Amniotic stem cell (primary cell): ENCODE data around the gene HERC3.

ENCODE experiments used
- DNase-seq: peaks from one replicate; lab custom pipeline; 2025; lab: John Stamatoyannopoulos, UW

HERC3 gene

DNA sequence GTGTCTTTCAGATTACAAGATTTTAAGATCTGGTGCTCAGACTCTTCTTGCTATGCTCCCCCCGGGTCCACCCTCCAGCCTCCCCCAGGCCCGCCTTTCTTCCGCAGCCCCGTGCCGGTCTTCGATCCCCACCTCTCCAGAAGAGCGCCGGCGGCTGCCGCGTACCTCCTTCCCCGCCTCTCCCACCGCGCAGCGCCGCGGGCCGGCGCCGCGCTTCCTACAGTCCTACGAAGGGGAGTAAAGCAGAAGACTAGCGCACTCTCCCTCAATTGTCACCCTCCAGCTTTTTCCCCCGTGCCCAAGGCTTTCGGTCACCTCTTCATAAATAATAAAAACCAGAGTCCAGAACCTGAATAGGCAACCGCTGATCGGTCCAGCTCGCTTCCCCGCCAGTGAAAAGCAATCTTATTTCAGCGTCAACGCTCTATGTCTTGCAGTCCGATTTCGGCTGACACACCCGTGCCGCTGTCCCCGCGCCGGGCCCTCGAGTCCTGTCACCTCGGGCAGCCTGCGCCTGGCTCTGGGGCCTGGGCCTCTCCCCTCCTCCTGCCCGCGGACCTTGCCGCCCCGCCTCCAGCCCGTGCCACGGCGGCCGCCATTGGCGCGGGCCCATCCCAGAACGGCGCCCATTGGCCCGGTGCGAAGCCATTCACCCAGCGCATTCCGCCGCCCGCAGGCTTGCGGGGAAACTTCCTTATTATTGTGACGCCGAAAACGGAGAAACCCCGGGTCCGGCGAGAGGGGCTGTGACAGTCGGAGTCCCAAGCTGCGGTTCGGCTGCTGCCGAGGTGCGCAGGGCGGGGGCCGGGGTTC lies at the start of gene HERC3:
HERC3 (plus strand) TSS at position 694 of the 813 bp plus-strand sequence. CDS start 13,344 bp downstream, outside the sequence.
- DNase-seq = peak; percentile 67

DNA sequence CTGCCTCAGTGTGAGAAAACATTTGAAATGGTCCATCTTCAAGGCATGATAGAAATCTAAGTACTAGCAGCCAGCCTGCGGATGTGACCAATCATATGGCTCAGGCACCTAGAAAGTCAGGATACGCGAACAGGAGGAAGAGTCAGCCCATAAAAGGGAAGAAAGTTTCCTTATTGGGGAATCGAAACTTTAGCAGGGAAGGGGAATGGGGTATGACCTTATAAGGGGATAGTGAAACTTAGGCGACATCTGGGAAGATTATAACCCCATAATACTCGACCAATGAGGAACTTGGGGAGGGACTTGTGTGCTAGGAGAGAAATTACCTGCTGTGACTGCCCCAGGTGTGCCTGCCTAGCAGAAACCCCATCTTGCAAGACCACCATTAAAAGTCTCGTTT lies 42.5 kb upstream of the HERC3 start:
- no peak for DNase-seq

DNA sequence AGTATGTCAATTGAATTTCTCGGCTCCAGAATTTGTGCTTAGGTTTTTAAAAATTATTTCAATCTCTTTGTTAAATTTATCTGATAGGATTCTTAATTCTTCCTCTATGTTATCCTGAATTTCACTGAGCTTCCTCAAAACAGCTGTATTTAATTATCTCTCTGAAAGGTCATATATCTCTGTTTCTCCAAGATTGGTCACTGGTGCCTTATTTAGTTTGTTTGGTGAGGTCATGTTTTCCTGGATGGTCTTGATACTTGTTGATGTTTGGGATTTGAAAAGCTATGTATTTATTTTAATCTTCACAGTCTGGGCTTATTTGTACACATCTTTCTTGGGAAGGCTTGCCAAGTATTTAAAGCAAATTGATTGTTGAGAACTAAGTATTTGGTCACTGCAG lies 24.7 kb upstream of the HERC3 start:
- no peak for DNase-seq

DNA sequence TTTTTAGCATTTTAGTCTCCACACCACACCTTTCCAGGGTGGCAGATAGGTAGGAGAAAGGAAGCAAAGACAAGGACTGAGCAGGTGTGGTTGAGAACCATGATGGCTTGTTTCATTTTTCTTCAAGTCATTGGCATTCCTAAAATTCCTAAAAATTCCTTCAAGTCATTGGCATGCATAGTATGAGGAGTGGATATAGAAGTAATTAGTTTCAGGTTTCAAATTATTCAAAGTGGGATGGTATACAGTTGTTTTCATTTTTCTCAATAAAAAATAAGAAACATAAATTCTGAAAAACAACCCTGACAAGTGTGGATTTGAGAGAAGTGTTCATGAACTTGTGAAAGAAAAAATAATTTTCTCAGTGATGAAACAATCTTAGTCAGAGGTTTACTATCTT lies 22.3 kb upstream of the HERC3 start:
- DNase-seq = no peak

DNA sequence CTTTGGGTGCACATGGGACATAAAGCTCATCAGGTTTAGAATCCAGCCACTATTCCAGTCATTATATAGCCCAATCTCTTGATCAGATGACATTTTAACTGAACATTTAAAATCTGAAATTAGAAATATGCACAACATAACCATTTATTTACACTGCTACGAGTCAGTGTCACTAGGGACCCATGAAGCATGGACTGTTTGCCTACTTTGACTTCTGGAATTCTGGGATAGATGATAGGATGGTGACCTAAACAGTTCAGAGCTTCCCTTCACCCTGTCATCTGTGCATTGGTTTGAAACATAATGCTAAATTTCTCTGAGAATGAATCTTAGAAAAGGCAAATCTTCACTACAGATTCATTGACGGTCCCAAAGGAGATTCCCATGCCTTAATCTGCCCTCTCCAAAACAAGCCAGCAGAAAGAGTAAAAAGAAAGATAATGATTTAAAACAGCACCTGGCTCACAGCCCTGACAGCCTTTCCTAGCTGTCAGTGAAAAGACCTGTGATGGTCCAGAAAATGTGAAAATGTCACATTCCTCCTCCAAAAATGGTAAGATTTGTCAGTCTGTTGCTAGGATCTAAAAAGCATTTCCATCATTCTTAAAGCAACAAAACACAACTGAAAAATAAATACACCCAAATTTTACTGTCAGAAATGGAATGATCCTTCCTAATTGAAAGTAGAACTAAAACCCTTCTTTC lies 18.9 kb upstream of the HERC3 start:
- DNase-seq = no peak

DNA sequence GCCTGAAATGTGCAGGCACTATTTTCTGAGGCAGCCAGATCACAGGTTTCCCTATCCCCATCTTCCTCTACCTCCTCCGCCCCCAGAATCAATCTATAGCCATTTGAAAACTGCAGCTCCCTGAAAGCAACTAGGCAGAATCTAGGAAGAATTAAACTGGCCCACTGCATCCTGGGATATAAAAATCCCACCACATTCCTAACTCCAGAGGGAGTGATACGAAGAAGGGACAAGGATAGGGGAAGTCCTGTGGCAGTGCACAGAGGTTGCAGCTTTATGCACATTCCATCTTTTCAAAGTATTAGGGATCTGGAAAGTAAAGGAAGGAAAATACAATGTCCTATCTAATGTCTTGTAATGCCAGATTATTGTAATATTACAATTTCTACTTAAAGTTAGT lies 18.3 kb upstream of the HERC3 start:
- no peak for DNase-seq

DNA sequence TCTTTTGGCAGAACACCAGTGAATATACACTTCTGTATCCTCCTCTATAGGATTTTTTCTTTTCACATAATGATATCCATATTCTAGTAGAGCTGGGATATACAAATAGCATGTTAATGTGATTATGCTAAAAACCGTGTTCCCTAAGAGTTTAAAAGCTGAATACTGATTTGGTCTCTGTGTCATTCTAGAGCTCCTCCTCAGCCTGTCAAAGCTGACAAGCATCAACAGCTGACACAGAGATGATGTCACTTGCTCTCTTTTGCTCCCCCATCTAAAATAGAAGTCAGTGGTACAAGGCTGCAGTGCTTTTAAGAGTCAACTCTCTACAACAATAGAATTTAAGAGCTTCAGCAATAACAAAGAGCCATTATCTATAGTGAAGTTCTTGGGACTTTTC lies 17.1 kb upstream of the HERC3 start:
- DNase-seq = no peak

DNA sequence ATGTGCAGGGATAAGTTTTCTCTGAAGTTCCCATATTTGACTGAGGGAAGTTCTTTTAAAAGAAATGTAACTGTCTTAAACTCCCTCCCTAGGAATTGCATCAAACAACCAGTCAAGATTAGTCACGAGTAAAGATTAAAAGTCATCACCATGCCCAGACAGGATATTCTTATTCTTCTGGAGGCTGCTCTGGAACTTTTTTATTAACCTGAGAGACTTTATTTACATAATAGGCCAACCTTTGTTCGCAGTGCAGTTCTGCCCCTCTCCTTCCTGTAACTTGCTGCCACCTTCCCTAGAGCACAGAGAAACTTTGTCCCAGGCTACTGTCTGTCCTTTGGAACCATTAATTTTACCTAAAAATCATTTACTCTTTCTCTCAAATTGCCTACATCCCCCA lies 9.8 kb upstream of the HERC3 start:
- DNase-seq = no peak

DNA sequence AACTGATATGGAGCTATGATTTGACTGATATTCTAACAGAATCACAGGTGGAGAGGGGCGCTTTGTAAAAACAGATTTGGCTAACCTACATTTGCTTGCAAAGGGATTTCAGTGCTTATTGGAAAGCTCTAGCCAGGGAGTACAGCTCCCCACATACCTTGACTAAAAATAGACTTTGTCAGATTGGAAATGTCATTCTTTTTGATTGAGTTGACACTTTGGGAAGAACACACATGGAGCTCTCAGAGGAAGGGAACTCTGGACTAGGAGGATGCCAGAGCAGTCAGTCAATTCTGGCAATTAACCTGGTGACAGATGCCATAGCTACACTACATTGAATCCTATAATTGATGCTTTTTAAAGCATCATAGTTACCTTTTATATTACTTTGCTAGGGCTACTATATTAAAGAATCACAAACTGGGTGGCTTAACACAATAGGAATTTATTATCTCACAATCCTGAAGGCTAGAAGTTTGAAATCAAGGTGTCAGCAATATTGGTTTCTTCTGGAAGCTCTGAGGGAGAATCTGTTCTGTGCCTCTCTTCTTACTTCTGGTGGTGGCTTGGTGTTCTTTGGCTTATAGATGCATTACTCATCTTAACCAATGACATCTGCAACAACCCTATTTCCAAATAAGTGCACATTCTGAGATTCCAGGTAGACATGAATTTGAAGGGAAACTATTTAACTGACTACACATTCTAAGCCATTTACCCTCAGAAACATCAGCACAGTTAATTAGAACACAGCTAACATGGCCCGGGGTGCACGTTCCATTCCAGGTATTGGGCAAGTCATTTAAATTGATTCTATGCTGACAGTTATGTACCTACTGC lies 8.4 kb upstream of the HERC3 start:
- DNase-seq = no peak

DNA sequence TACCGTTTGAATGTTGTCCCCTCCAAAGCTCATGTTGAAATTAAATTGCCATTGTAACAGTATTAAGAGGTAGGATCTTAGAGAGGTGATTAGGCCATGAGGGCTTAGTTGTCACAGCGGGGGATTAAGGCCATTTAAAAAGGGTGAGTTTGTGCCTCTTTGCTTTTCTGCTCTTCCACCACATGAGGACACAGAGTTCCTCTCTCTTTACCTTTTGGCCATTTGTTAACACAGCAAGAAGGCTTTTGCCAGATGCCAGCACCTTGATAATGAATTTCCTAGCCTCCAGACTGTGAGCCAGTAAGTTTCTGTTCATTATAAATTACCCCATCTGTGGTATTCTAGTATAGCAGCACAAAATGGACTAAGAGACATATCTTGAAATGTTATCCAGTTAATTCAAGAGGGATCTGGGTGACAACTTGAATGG lies 7.8 kb upstream of the HERC3 start:
- no peak for DNase-seq

DNA sequence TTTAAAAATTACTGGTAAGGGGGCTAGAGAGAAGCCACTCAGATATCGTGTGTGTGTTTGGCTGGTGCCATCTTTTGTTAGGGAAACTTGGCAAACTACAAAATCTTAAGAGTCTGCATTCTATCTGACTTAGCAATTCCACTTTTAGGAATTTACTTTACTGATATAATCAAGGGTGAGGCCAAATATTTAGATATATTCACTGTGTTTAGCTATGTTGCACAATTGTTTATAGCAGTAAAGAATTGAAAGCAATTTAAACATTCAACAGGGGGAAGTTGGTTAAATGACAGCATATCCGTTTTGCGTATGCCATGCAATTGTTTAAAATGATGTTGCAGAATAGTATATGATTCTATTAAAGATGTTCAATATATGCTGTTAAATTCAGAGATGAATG lies 6.4 kb upstream of the HERC3 start:
- DNase-seq = no peak

DNA sequence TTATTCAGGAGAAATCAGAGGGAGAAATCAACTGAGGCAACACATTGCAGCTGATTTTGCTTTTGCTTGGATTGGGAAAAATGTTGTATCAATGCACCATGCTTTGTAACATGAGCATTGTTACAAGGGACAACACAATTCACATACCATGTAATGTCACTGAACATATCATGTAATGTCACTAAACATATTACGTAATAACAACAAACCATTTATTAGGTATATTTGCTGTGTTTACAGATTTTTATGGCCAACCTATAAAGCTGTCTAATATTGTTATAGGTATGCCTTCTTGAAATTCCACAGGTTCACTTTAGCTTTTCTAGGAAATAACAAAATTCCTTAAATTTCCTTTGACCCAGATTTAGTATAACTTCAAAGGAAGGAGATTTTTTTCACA lies 5.0 kb upstream of the HERC3 start:
- DNase-seq = no peak

DNA sequence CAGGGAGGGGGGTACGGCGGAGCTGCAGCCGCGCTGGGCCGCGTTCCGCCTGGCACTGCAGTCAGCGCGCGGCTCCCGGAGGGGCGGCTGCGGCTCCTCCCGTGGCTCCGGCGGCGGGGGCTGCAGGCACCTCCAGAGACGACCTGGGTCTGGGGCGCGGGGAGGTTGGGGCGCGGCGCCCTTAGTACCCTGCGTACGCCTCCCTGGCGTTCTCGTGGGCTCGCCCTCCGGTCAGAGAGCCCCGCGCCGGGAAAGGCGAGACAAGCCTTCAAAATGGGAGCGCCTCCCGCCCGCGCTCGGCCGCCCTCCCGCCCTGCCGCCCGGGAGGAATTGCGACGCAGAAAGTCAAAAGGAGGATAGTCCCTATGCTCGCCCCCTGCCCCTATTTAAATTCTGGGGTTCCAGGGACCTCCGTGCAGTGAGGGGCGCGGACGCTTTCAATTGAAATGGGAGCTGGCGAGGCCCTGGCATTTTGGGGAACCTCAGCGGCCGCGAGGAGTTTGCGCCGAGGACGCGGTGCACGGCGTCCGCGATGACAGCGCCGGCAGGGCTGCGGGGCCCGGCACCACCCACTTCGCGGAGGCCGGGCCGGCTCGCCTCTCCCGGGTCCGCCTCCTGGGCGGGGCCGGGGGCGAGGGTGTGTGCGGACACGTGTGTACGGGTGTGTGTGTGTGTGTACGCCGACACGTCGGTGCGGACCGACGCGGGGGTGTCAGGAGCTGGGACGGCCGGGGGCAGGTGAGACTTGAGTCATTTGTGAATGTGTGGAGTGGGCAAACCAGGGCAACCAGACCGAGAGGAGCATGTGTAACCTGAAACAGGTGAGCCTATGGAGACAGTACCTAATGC lies 544 bp downstream of the HERC3 start:
- DNase-seq = peak; percentile 37

DNA sequence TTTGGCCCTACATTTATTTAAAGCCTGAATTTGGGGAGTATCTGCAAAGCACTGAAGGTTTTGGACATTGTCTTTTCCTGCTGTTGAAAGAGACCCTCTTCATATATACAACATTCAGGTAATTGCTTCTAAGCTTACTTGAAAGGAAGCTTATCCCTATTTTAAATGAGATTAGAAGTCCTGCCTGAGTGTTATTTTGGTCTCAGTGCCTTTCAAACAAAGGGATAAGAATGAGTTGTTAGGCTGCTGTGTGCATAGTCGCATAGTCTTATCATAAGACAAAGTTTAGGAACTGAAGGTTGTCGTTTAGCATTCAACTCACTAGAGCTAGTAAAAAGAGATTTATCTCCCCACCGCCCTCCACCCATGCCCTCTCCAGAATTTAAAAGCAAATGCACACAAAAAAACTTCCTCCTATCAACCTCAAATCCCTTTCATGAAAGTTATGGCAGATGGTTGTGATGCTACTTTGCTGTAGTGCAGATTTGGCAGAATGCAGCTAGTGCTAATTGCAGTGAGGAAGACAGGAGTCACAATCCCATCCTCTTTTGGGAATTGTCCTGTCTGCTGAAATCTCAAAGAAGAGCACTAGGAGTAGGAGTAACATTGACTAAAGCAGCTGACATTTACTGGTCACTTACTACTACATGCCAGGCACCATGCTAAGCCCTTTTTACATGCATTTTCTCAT lies 5.8 kb downstream of the HERC3 start:
- DNase-seq = no peak

DNA sequence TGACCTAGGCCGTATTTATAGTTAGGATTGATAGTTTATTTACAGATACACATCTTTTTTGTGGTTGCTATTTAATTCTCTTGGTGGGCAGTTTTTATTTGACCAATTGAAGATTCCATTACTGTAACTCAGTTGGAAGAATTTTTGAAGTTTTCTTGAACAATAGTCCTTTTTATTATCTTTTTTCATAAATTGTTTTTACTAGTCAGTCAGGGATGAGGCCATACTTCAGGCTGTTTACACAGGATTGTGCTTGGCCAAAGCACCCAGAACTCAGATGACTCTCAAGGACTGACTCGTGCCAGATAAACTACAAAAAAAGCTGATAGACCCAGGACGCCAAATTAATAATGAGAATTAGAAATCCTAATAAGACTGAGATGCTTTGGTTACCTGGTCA lies 7.0 kb downstream of the HERC3 start:
- no peak for DNase-seq

DNA sequence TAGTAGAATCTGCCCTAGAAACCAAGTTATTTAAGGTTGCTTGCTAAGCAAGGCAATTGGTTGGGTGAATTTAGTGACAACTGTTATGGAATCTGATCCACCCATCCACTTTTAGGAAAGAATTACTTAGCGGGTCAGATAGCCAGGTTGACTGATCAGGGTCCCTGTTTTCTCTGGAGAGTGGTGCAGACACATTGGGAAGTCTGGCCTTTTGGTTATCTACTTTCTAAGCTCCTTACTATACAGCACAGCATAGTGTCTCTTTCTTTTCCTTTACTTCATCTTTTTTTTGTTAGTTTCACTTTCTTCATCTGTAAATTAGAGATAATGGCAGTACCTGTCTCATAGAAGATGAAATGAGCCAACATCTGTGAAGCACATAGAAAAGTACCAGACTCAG lies 7.4 kb downstream of the HERC3 start:
- DNase-seq = no peak

DNA sequence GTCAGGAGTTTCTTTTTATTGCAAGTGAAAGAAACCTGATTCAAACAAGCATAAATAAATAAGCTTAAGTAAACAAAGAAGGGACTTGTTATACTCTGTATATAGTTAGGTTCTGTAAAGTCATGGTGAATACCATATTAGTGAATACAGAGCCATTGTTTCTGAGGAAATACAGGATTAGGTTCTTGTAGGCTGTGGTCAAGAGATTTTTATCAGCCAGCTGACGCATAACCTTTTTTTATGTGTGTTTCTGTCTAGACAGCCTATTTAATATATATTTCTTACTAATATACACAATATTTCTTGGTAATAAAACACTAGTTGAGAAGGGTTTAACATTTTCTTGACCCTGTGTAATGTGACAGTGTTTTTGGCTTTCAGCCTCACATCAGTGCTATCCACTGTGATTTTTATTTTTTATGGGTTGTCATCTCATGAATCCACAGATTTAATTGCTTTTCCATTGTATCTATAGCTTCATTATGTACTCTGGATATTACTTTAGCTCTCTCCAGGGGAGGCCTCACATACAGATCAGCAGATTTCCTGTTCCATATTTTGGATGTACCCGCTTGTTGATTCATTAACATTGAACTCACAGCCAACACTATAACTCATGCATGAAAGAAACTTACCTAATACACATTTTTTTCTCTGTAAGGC lies 8.0 kb downstream of the HERC3 start:
- peak; percentile 37 for DNase-seq

DNA sequence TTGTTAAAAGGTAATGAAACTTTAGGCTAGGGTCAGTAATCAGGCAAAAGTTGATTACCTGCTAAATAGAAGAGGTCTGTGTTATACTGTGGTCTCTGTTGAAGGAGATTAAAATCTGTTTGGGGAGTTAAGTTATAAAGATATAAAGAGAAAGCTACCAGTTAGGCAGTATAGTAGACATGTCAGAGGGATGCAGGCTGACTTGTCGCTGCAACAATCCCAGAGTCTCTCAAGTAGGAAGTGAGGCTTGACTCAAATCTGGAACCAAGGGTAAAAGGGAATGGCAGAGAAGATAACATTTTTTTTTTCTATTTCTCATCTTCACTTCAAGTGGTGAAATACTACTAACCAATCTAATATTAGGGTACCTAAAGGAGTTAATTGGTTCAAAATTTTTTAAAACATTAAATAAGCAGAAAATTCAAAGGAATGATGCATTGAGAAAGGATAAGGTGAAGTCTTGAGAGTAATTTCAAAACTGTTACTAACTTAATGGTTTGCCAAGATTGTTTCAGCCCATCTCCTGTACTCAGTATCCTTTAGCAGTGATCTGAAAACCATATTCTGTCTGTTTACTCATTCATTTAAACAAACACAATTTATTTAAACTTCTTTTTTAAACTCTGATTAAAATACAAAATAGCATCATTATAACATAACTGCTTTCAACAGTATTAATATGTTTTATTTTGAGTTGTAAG lies 12.8 kb downstream of the HERC3 start:
- no peak for DNase-seq

DNA sequence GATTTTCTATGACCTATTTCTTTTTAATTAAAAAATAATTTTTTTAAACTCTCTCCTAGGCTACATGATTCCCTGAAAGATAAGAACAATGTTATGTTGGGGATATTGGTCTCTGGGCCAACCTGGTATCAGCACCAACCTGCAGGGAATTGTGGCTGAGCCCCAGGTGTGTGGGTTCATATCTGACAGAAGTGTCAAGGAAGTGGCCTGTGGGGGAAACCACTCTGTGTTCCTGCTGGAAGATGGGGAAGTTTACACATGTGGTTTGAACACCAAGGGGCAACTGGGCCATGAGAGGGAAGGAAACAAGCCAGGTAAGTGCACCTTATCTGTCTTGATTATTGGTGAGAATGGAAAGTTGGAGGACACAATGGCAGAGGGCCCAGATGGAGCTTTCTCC lies 13.5 kb downstream of the HERC3 start:
- no peak for DNase-seq

DNA sequence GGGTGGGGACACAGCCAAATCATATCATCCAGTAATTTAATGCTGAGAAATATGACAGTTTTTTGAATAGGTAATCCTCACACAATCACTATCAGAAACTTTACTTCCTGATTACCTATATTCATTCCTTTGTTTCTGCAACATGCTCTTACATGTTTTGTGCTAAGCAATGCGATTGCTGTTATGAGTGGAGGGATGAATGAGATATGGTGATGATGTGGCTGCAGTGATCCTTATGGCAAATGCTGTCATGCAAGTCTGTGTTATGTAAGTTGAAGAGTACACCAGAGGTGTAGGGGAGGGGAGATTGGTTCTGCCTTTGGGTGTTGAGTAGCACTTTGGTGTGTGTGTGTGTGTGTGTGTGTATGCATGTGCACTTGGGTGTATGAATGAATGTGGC lies 14.6 kb downstream of the HERC3 start:
- no peak for DNase-seq
